NT2/D1 (cell line): ENCODE data around the gene TEC.

Experiments
- SUZ12 ChIP-seq: IDR thresholded peaks from 2 replicates; pipeline ENCODE4 v1.6.1; 2011; ENCODE audit not compliant: insufficient read length, insufficient read depth; ENCODE audit errors: extremely low read depth
- YY1 ChIP-seq: IDR thresholded peaks from 2 replicates; pipeline ENCODE4 v1.6.1; 2011; ENCODE audit not compliant: insufficient read length, insufficient read depth
- ZNF274 ChIP-seq: IDR thresholded peaks from 2 replicates; pipeline ENCODE4 v1.6.1; 2011; ENCODE audit warnings: mild to moderate bottlenecking, low read depth, low read length

DNA sequence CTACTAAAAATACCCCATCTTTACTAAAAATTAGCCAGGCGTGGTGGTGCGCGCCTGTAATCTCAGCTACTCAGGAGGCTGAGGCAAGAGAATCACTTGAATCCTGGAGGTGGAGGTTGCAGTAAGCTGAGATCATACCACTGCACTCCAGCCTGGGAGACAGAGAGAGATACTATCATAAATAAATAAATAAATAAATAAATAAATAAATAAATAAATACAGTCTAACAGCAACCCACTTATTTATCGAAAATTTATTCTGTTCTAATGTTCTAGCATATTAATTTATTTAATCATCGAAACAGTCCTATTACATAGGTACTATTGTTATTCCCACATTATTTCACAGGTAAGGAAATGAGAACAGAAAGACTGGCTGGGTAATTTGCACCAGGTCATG lies 117.4 kb downstream of the TEC start:
- TF ChIP-seq ZNF274 = no peak
- no peak for TF ChIP-seq SUZ12
- no peak for TF ChIP-seq YY1
